Fibroblast of the aortic adventitia (primary cell): Measurements from ENCODE around the gene KRR1. TPM values are rescaled to one million over a fixed set of nuclear protein-coding genes. Genes with fewer than 3 reads are reported as not detected.
A peak's percentile ranks its signal among the peaks of the same experiment; 100 is the strongest.
"Not testable (repeated sequence)": the region's sequence is repeated elsewhere in the genome, so short reads cannot be mapped to it uniquely, and the experiment has no call there.

Source experiments
- DNase-seq: peaks from one replicate; pipeline ENCODE4 v3.0.0-alpha.2; 2010; ENCODE audit warnings: low read depth
- H3K4me3 ChIP-seq: 2 replicates; pipeline ENCODE4 v1.5.1; 2011; ENCODE audit warnings: low read depth, mild to moderate bottlenecking, control low read depth, low read length, moderate library complexity
- CTCF ChIP-seq: IDR thresholded peaks from 2 replicates; pipeline ENCODE4 v1.5.1; 2011; ENCODE audit warnings: mild to moderate bottlenecking, low read length, control low read depth, inconsistent platforms; ENCODE audit not compliant: insufficient read depth
- total RNA-seq: library from RNA; depleted of rRNA; stranded (reverse); fragments of >200 nt; gene quantifications from 2 replicates; pipeline ENCODE4 v1.2.3, GENCODE V29; 2012; ENCODE audit warnings: low replicate concordance

The KRR1 gene
- total RNA-seq, 1 donor = 71.4 TPM

GRCh38 chr12:75488553-75488952 lies 22.9 kb downstream of the KRR1 start:
- TF ChIP-seq CTCF = peak; percentile 61
- peak; percentile 62 for DNase-seq
- no peak overlapping the region for H3K4me3 ChIP-seq

- DNase-seq = no peak
- TF ChIP-seq CTCF = no peak
Measured at GRCh38 chr12:75487308-75487707, 24.1 kb downstream of the KRR1 start.

DNA sequence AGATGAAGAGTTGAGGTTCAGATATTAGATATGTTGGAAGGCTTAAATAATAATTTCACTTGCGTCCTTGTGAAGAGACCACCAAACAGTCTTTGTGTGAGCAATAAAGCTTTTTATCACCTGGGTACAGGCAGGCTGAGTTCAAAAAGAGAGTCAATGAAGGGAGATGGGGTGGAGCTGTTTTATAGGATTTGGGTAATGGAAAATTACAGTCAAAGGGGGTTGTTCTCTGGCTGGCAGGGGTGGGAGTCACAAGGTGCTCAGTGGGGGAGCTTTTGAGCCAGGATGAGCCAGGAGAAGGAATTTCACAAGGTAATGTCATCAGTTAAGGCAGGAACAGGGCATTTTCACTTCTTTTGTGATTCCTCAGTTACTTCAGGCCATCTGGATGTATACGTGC lies 27.0 kb downstream of the KRR1 start:
- not testable (repeated sequence) for H3K4me3 ChIP-seq

More at GRCh38 chr12:75487308-75487707, 24.1 kb downstream of the KRR1 start:
- H3K4me3 ChIP-seq = no peak overlapping the region

GRCh38 chr12:75483431-75483830 lies 28.0 kb downstream of the KRR1 start:
- peak overlapping the region; percentile 80 for H3K4me3 ChIP-seq
- DNase-seq = peak; percentile 56
- no peak for TF ChIP-seq CTCF

More for the DNA sequence above, 27.0 kb downstream of the KRR1 start:
- DNase-seq = not testable (repeated sequence)

- H3K4me3 ChIP-seq = peak overlapping the region; percentile 80
- peak; percentile 18 for DNase-seq
- TF ChIP-seq CTCF = no peak
Measured at GRCh38 chr12:75482646-75483045, 28.8 kb downstream of the KRR1 start.

GRCh38 chr12:75481774-75482173 lies 29.6 kb downstream of the KRR1 start:
- no peak for TF ChIP-seq CTCF
- peak overlapping the region; percentile 80 for H3K4me3 ChIP-seq
- DNase-seq = peak; percentile 78

DNA sequence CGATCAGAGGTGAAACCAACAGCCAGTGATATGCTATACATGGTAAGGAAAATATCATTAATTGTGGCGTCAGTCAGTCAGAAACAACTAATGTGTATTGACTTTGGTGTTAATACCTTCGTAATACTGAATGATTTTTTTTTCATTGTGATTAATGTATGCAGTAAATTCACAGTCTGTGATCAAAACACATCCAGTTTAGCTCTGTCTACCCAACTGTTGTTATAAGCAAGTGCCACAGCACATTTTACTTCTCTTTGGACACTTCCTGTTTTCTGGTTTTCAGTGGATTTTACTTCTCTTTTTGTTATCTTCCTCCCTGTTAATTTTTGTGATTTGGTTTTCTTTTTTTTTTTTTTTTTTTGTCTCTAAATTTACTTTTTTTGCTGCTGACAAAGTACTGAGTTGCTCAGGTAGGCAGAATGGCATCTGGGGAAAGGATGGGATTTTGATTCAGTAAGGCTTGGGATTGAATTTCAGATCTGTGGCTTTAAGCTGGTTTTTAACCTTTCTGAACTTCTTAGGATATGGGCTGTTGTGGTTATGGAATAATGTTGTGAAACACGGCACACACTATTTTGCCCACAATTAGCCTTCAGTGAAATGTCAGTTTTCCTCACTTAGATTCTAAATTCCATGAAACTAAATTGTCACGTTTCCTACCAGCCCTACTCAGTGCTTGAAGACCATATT lies 30.2 kb downstream of the KRR1 start:
- H3K4me3 ChIP-seq = peak overlapping the region; percentile 80
- peak; percentile 34 for DNase-seq
- TF ChIP-seq CTCF = no peak
